ENCODE measurements around the gene ZDHHC11B.
"Not testable (repeated sequence)": the region's sequence is repeated elsewhere in the genome, so short reads cannot be mapped to it uniquely, and the experiment has no call there.

The ZDHHC11B gene

GRCh38 chr5:784428-785177 lies at the start of gene ZDHHC11B:
TSS of gene ZDHHC11B (minus strand) at chr5:784729. CDS start at chr5:766919, 17,810 bp downstream.
- DNase-seq (ENCODE audit: low read depth), result peak; percentile 78

GRCh38 chr5:834013-834412 lies 49.5 kb upstream of the ZDHHC11B start:
- DNase-seq (ENCODE audit: low read depth), result not testable (repeated sequence)

- DNase-seq (ENCODE audit: low read depth), result not testable (repeated sequence)
Observed at GRCh38 chr5:828194-828593, 43.7 kb upstream of the ZDHHC11B start.

GRCh38 chr5:825544-825943 lies 41.0 kb upstream of the ZDHHC11B start:
- DNase-seq (ENCODE audit: low read depth), result not testable (repeated sequence)

GRCh38 chr5:821504-821903 lies 37.0 kb upstream of the ZDHHC11B start:
- no peak for DNase-seq (ENCODE audit: low read depth)

- no peak for DNase-seq (ENCODE audit: low read depth)
Observed at GRCh38 chr5:820245-820644, 35.7 kb upstream of the ZDHHC11B start.

GRCh38 chr5:819078-819477 lies 34.5 kb upstream of the ZDHHC11B start:
- DNase-seq (ENCODE audit: low read depth), result no peak

- no peak for DNase-seq (ENCODE audit: low read depth)
Observed at GRCh38 chr5:816176-816575, 31.6 kb upstream of the ZDHHC11B start.

GRCh38 chr5:815449-815848 lies 30.9 kb upstream of the ZDHHC11B start:
- DNase-seq (ENCODE audit: low read depth), result no peak

GRCh38 chr5:813575-813974 lies 29.0 kb upstream of the ZDHHC11B start:
- not testable (repeated sequence) for DNase-seq (ENCODE audit: low read depth)

GRCh38 chr5:811384-811783 lies 26.9 kb upstream of the ZDHHC11B start:
- not testable (repeated sequence) for DNase-seq (ENCODE audit: low read depth)

GRCh38 chr5:807719-808514 lies 23.4 kb upstream of the ZDHHC11B start:
- not testable (repeated sequence) for DNase-seq (ENCODE audit: low read depth)

GRCh38 chr5:801472-801871 lies 16.9 kb upstream of the ZDHHC11B start:
- DNase-seq (ENCODE audit: low read depth), result no peak

- DNase-seq (ENCODE audit: low read depth), result not testable (repeated sequence)
Observed at GRCh38 chr5:801055-801454, 16.5 kb upstream of the ZDHHC11B start.

GRCh38 chr5:798505-799138 lies 14.1 kb upstream of the ZDHHC11B start:
- not testable (repeated sequence) for DNase-seq (ENCODE audit: low read depth)

GRCh38 chr5:797986-798385 lies 13.5 kb upstream of the ZDHHC11B start:
- DNase-seq (ENCODE audit: low read depth), result not testable (repeated sequence)

- not testable (repeated sequence) for DNase-seq (ENCODE audit: low read depth)
Observed at GRCh38 chr5:795873-796272, 11.3 kb upstream of the ZDHHC11B start.

GRCh38 chr5:794948-795347 lies 10.4 kb upstream of the ZDHHC11B start:
- not testable (repeated sequence) for DNase-seq (ENCODE audit: low read depth)

- not testable (repeated sequence) for DNase-seq (ENCODE audit: low read depth)
Observed at GRCh38 chr5:788703-789102, 4.2 kb upstream of the ZDHHC11B start.

- DNase-seq (ENCODE audit: low read depth), result not testable (repeated sequence)
Observed at GRCh38 chr5:787857-788233, 3.3 kb upstream of the ZDHHC11B start.

GRCh38 chr5:787224-787856 lies 2.8 kb upstream of the ZDHHC11B start:
- not testable (repeated sequence) for DNase-seq (ENCODE audit: low read depth)

- not testable (repeated sequence) for DNase-seq (ENCODE audit: low read depth)
Observed at GRCh38 chr5:785181-785705, 714 bp upstream of the ZDHHC11B start.
